Lower lobe of right lung (tissue), 2 donors: Measurements from ENCODE around the gene ERBB3. TPM values are rescaled to one million over a fixed set of nuclear protein-coding genes. Genes with fewer than 3 reads are reported as not detected.
"Not testable (repeated sequence)": the region's sequence is repeated elsewhere in the genome, so short reads cannot be mapped to it uniquely, and the experiment has no call there.

Experiments
- ATAC-seq, 2 donors: fragments of 200-7000 bp; cut with Tn5 transposase; one replicate each; pipeline ENCODE4 v1.9.1; 2020 to 2022; ENCODE audit warnings: mild to moderate bottlenecking in 2 of 2, moderate library complexity in 2 of 2
- DNase-seq: peaks from one replicate; pipeline ENCODE4 v3.0.0-alpha.2; 2020
- H3K27ac ChIP-seq: fragments of 200-600 bp; one replicate; pipeline ENCODE4 v1.8.0; 2022
- H3K27me3 ChIP-seq: fragments of 200-600 bp; one replicate; pipeline ENCODE4 v1.8.0; 2022; ENCODE audit warnings: low read depth
- H3K36me3 ChIP-seq: fragments of 200-600 bp; one replicate; pipeline ENCODE4 v1.8.0; 2022; ENCODE audit warnings: mild to moderate bottlenecking
- H3K4me1 ChIP-seq: fragments of 200-600 bp; one replicate; pipeline ENCODE4 v1.8.0; 2022
- H3K4me3 ChIP-seq: fragments of 200-600 bp; one replicate; pipeline ENCODE4 v1.8.0; 2022; ENCODE audit warnings: mild to moderate bottlenecking
- H3K9me3 ChIP-seq: fragments of 200-600 bp; one replicate; pipeline ENCODE4 v1.8.0; 2022
- intact Hi-C: fragments of 100-400 bp; cut with DNase I; formaldehyde crosslinking; loops from one replicate; pipeline ENCODE4 v1.11.0; 2022
- total RNA-seq: library from RNA; stranded (reverse); fragmentation: NEBNext Ultra II Directional; extraction: Animal tissue kit (Norgen Biotek cat#: 25700); gene quantifications from one replicate; pipeline ENCODE4 v1.2.1, GENCODE V29; 2021
- TF ChIP-seq, protein P1 (sequence below): fragments of 200-600 bp; IDR thresholded peaks from one replicate; pipeline ENCODE4 v1.8.0; 2022; ENCODE audit warnings: antibody characterized with exemption, mild to moderate bottlenecking
- donor health status: DM: no; HTN: yes; CAD: no; lungs with severe emphysema.

Gene ERBB3
- total RNA-seq, 1 donor from 2014 or later = 80.5 TPM

DNA sequence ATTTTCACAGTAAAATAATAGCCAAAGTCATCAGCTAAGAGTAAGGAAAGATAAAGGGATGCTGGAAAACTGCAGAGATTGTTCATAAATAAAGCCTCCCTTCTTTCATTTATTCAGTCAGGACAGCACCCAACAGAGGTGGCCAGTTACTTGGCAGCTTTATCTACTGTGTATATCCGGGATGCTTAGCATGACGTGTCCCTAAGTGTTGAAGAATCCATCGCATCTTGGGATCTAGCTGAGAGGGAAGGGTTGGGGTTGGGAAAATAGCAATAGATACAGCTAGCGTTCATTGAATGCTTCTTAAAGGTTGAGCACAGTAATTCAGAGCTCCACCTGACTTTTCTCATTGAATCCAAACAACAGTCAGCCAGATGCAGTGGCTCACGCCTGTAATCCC, 5.6 kb upstream of the ERBB3 start:
- H3K27ac ChIP-seq = no peak overlapping the region
- TF ChIP-seq, protein P1, sequence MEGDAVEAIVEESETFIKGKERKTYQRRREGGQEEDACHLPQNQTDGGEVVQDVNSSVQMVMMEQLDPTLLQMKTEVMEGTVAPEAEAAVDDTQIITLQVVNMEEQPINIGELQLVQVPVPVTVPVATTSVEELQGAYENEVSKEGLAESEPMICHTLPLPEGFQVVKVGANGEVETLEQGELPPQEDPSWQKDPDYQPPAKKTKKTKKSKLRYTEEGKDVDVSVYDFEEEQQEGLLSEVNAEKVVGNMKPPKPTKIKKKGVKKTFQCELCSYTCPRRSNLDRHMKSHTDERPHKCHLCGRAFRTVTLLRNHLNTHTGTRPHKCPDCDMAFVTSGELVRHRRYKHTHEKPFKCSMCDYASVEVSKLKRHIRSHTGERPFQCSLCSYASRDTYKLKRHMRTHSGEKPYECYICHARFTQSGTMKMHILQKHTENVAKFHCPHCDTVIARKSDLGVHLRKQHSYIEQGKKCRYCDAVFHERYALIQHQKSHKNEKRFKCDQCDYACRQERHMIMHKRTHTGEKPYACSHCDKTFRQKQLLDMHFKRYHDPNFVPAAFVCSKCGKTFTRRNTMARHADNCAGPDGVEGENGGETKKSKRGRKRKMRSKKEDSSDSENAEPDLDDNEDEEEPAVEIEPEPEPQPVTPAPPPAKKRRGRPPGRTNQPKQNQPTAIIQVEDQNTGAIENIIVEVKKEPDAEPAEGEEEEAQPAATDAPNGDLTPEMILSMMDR = no peak
- H3K4me1 ChIP-seq = peaks cover 4% of the 10 kb centered on the region
- H3K36me3 ChIP-seq = no peaks in the 10 kb centered on the region
- no peaks in the 10 kb centered on the region for H3K9me3 ChIP-seq
- DNase-seq (no peak), ATAC-seq (no peak)
- peaks cover under 1% of the 10 kb centered on the region for H3K27me3 ChIP-seq
- intact Hi-C loops = no loop called here
- no peak overlapping the region for H3K4me3 ChIP-seq

DNA sequence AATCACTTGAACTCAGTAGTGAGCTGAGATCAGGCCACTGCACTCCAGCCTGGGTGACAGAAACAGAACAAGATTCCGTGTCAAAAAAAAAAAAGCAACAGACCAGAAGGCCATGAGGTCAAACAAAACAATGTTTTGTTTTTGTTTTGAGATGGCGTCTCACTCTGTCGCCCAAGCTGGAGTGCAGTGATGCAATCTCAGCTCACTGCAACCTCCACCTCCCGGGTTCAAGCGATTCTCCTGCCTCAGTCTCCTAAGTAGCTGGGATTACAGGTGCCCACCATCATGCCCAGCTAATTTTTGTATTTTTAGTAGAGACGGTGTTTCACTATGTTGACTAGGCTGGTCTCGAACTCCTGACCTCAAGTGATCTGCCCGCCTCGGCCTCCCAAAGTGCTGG, 2.0 kb upstream of the ERBB3 start:
- H3K4me3 ChIP-seq, ATAC-seq, H3K36me3 ChIP-seq, H3K27ac ChIP-seq, H3K9me3 ChIP-seq, intact Hi-C loops, DNase-seq: not testable (repeated sequence)
- Histone ChIP-seq H3K4me1 (peaks cover 17% of the 10 kb centered on the region), H3K27me3 (peaks cover 16% of the 10 kb centered on the region)

DNA sequence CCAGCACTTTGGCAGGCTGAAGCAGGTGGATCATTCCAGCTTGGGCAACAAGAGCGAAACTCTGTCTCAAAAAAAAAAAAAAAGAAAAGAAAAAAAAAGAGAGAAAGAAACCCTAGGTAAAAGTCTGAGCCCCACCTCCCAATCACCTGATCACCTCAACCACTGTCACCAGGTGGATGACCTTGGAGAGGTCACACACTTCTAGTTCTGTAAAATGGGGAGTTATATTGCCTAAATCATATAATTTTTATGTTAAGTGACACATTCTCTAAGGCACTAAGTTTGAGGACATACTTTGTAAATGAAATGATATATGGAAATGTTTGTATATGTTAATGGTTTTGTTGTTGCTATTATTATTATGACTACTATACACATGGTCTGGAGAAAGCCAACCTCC, 1.5 kb upstream of the ERBB3 start:
- Histone ChIP-seq H3K27me3 (peaks cover 16% of the 10 kb centered on the region), H3K4me3 (no peak overlapping the region), H3K4me1 (peaks cover 17% of the 10 kb centered on the region), H3K27ac (peak overlapping the region; percentile 88), H3K36me3 (no peaks in the 10 kb centered on the region), H3K9me3 (no peaks in the 10 kb centered on the region)
- DNase-seq (no peak), ATAC-seq (no peak)
- TF ChIP-seq, protein P1 = no peak
- intact Hi-C loops = no loop called here

- ATAC-seq (peak; percentile 90 to 93), DNase-seq (peak; percentile 95)
- TF ChIP-seq, protein P1 = peak; percentile 80
- Histone ChIP-seq H3K4me1 (peaks cover 17% of the 10 kb centered on the region), H3K27ac (peak overlapping the region; percentile 88), H3K9me3 (no peaks in the 10 kb centered on the region), H3K36me3 (no peaks in the 10 kb centered on the region), H3K4me3 (peak overlapping the region; percentile 72), H3K27me3 (peaks cover 16% of the 10 kb centered on the region)
- intact Hi-C loops = no loop called here
Measured at GRCh38 chr12:56078931-56079722, 838 bp upstream of the ERBB3 start.

GRCh38 chr12:56080556-56081138, 682 bp downstream of the ERBB3 start:
- peak; percentile 53 for DNase-seq
- H3K4me1 ChIP-seq = peaks cover 17% of the 10 kb centered on the region
- peak overlapping the region; percentile 88 for H3K27ac ChIP-seq
- ATAC-seq = peak; percentile 50 to 52
- peaks cover 7% of the 10 kb centered on the region for H3K36me3 ChIP-seq
- TF ChIP-seq, protein P1 = no peak
- H3K27me3 ChIP-seq = peaks cover 16% of the 10 kb centered on the region
- peak overlapping the region; percentile 72 for H3K4me3 ChIP-seq
- no peaks in the 10 kb centered on the region for H3K9me3 ChIP-seq
- intact Hi-C loops = no loop called here
